ENCODE data around the gene USP32.

Gene USP32

GRCh38 chr17:60174035-60174434 is 217.9 kb downstream of the USP32 start:
- in situ Hi-C loops (cut with MboI; ENCODE audit: low sequenced_read_pairs, unreplicated experiment), result no loop called here
- TF ChIP-seq, protein P1, sequence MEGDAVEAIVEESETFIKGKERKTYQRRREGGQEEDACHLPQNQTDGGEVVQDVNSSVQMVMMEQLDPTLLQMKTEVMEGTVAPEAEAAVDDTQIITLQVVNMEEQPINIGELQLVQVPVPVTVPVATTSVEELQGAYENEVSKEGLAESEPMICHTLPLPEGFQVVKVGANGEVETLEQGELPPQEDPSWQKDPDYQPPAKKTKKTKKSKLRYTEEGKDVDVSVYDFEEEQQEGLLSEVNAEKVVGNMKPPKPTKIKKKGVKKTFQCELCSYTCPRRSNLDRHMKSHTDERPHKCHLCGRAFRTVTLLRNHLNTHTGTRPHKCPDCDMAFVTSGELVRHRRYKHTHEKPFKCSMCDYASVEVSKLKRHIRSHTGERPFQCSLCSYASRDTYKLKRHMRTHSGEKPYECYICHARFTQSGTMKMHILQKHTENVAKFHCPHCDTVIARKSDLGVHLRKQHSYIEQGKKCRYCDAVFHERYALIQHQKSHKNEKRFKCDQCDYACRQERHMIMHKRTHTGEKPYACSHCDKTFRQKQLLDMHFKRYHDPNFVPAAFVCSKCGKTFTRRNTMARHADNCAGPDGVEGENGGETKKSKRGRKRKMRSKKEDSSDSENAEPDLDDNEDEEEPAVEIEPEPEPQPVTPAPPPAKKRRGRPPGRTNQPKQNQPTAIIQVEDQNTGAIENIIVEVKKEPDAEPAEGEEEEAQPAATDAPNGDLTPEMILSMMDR (IDR thresholded peaks at IDR 0.05; ENCODE audit: borderline replicate concordance, control extremely low read depth, extremely low read depth, insufficient read depth, missing control alignments), result no peak
- no peak for DNase-seq (ENCODE audit: low spot score)

GRCh38 chr17:60173304-60173819 is 218.6 kb downstream of the USP32 start:
- DNase-seq (ENCODE audit: low spot score), result no peak
- TF ChIP-seq, protein P1 (IDR thresholded peaks at IDR 0.05; ENCODE audit: borderline replicate concordance, control extremely low read depth, extremely low read depth, insufficient read depth, missing control alignments), result no peak
- in situ Hi-C loops (cut with MboI; ENCODE audit: low sequenced_read_pairs, unreplicated experiment), result no loop called here

DNA sequence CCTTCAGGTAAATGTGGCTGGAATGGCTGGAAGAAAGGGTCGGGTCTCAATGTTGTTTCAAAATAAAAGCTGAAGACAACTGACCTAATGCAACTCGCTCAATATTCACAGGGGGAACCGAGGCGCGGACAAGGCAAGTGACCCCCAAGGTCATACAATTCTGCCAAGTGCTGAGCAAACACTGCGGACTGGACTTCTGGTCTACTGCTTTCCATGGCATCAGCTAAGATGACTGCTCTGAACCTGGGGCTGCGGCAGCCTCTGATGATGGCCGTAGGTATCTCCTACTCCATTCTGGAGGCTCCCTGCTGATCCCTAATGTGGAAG is 220.2 kb downstream of the USP32 start:
- in situ Hi-C loops (cut with MboI; ENCODE audit: low sequenced_read_pairs, unreplicated experiment), result no loop called here
- DNase-seq (ENCODE audit: low spot score), result no peak
- TF ChIP-seq, protein P1 (IDR thresholded peaks at IDR 0.05; ENCODE audit: borderline replicate concordance, control extremely low read depth, extremely low read depth, insufficient read depth, missing control alignments), result no peak

GRCh38 chr17:60170835-60171752 is 220.8 kb downstream of the USP32 start:
- TF ChIP-seq, protein P1 (IDR thresholded peaks at IDR 0.05; ENCODE audit: borderline replicate concordance, control extremely low read depth, extremely low read depth, insufficient read depth, missing control alignments), result no peak
- DNase-seq (ENCODE audit: low spot score), result no peak
- in situ Hi-C loops (cut with MboI; ENCODE audit: low sequenced_read_pairs, unreplicated experiment), result no loop called here

DNA sequence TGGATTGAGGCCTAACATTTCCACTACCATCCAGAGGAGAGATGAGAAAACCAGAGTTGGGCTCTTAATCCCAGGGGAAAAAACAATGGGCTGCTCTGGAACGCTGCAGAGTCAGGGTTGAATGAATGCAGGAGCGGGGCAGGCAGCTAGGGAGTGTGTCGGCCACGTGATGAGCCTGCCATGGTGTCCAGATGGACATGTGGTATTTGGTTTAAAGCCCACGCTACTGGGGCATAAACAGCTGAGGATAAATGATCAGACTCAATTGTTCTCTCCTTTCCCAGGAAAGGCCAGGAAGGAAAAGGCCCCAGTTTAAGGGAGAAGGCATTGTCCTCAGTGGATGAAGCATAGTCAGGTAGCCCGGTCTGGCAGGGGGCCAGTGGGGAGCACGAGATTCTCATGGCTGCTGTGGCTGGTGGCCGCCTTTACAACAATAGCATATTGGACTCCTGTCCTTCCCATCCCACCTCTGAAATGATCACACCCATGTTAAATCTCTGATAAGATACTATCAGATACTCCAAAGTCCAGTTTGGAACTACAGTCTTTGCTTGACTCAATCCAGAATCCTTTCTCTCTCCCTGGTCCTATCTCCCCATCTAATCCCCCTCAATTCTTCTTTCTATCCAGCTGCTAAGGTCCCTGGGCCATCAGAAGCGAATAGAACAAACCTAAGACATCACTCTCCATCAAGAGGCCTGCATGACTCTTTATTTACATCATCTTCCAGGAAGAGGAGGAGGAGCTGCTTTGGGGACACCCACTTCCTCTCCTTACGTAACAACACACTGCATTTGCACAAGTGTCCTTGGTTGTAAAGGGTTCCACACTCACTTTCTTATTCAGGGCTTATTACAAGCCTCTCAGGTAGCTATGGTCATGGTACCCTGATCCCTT is 221.8 kb downstream of the USP32 start:
- DNase-seq (ENCODE audit: low spot score), result no peak
- in situ Hi-C loops (cut with MboI; ENCODE audit: low sequenced_read_pairs, unreplicated experiment), result no loop called here
- TF ChIP-seq, protein P1 (IDR thresholded peaks at IDR 0.05; ENCODE audit: borderline replicate concordance, control extremely low read depth, extremely low read depth, insufficient read depth, missing control alignments), result no peak

DNA sequence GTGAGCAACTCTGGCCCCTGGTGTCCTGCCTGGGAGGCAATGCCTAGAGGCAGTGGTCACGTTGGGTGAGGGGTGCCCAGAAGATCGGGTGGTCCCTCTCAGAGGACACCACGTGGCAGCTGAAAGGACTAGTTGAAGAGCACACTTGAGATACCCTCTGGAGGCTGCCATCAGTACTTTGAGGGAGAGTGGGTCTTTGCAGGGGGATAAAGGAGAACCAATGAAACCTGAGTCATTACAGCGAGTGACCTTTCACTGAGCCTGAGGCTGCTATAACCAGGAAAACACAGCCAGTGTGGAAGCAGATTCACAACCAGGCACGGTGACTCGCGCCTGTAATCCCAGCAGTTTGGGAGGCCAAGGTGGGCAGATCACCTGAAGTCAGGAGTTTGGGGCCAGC is 223.3 kb downstream of the USP32 start:
- TF ChIP-seq, protein P1 (IDR thresholded peaks at IDR 0.05; ENCODE audit: borderline replicate concordance, control extremely low read depth, extremely low read depth, insufficient read depth, missing control alignments), result no peak
- in situ Hi-C loops (cut with MboI; ENCODE audit: low sequenced_read_pairs, unreplicated experiment), result no loop called here
- DNase-seq (ENCODE audit: low spot score), result no peak

Data from GM13976 (cell line).